Endometrial microvascular endothelial cells (primary cell): ENCODE results near the gene CASZ1. TPM values are rescaled to one million over a fixed set of nuclear protein-coding genes. Genes with fewer than 3 reads are reported as not detected.

ENCODE experiments used
- in situ Hi-C: cut with HindIII; loops from 2 replicates; pipeline ENCODE4 v1.10.0; 2017; ENCODE audit warnings: low sequenced_read_pairs, low pct_unique_long_range_greater_than_20kb; ENCODE audit errors: inconsistent ontology term
- total RNA-seq: library from RNA; depleted of rRNA; stranded (reverse); fragments of >200 nt; gene quantifications from one replicate; pipeline ENCODE4 v1.2.3, GENCODE V29; 2015; ENCODE audit errors: inconsistent ontology term

Gene CASZ1
- total RNA-seq, 1 donor from 2014 or later = 8.5 TPM

DNA sequence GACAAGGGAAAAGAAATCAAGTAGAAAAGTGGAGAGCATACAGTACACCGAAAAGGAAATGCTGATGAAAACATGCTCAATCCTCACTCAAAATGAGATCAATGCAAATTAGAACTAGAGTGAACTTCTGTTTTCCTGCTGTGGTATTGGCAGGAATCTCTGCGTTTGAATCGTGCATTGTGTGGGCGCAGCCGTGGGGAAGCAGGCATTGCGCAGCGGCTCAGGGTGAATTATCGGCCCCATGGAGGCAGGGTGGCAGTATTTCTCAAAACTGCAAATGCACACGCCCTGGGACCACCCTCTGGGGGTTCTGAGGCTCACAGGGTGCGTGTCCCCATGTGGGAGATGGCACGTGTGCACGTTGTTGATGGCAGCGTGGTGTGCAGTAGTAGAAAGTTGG is 181.1 kb downstream of the CASZ1 start:
- in situ Hi-C loops = no loop called here

DNA sequence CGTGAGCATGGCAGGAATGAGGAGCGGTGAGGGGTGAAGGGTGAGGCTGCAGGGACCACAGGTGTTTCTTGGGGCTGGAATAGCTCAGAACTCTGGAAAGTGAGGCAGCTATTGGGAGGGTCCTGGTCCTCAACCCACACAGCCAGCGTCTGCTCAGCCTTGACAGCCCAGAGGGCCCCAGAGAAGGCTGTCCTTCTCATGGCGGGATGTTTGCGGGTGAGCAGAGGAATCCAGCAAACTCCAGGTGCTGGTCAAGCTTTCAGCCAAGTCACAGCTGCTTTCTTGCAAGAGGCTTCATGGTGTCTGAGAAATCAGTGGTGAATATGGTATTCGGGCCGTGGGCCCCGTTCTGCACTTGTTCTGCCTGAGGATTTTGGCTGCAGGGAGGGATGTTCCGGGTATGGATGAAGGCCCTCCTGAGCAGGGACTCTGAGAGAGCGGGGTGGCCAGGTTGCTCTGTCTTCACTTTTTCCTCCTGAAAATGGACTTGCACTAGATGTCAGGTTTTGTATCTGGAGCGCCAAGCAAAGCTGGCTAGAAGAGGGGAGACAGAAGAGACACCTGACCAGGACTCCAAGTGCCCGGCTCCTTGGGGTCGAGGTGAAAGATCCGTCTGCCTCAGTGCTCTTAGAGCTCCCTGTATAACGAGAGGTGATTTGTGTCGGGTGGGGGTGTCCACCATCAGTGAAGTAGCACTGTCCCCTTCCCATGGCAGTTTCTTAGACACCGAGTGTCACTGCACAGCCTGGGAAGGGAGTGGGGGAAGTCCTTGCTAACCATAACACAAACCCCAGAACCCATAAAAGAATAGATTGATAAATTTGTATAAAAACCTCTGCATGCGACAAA is 181.8 kb downstream of the CASZ1 start:
- in situ Hi-C loops = no loop called here

DNA sequence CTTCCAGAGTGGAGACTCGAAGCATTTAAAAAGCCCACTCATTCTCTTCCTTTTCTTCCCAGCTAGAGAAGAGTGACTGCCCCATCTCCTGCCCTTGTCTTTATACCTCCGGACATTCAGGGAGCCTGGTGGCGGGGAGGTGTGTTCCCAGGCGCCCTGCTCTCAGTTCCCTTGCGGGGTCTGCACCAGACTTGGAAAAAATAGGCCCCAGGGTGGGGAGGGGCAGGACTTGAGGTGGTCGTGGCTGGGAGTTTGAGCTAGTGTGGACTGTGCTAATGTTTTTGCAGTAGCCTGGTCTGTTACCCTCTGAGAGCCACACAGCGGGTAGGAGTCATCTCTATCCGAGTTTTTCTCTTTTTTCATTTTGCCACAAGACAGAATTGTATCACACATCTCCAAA is 182.6 kb downstream of the CASZ1 start:
- in situ Hi-C loops = no loop called here

DNA sequence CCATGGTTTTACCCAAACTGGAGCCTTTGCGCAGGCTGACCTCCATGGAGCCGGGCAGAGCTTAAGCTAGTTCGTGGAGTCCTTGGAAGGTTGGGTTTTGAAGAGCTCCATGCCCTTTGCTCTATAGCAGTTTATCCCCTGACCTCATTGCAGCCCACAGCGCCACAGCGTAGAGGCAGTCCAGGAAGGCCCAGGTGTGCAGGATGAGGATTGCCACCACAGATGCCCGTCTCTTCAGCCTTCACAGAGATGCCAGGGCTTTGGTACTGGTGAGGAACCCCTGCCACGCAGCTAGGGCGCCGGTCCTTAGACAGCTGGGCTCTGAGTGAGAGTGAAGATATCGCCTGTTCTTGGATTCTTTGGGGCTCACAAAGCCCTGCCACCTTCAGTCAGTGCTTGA is 183.1 kb downstream of the CASZ1 start:
- in situ Hi-C loops = no loop called here

DNA sequence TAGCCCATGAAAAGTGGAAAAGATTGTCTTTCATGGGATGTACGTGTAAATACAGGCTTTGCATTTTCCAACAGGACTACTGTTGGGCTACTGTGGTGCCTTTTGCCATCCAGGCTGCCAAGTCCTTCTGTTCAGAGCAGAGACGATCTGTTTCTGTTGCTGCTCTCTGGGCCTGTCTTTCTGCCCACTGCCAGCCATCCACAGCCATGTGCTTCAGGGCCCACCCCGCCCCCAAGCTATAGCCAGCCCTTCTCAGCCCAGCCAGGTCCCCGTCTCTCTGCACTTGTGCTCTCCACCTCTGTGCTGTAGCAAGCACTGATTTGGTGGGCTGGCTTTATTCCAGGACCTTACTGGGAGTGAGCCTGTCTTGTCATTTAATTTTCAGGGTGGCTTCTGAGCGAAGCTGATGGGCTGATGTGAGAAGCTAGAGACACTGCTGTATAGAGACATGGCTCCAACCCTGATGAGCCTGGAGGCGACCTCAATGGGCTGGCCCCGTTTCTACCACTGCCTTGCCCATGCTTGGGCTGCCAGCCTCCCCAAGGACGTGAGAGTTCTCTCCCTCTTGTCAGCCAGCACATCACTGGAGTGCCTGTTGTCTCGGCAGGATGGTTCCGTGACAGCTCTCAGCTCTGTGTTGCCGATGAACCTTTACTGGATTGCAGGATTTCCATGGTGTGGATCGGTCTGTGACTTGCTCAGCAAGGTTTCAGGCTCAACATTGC is 183.8 kb downstream of the CASZ1 start:
- in situ Hi-C loops = no loop called here

DNA sequence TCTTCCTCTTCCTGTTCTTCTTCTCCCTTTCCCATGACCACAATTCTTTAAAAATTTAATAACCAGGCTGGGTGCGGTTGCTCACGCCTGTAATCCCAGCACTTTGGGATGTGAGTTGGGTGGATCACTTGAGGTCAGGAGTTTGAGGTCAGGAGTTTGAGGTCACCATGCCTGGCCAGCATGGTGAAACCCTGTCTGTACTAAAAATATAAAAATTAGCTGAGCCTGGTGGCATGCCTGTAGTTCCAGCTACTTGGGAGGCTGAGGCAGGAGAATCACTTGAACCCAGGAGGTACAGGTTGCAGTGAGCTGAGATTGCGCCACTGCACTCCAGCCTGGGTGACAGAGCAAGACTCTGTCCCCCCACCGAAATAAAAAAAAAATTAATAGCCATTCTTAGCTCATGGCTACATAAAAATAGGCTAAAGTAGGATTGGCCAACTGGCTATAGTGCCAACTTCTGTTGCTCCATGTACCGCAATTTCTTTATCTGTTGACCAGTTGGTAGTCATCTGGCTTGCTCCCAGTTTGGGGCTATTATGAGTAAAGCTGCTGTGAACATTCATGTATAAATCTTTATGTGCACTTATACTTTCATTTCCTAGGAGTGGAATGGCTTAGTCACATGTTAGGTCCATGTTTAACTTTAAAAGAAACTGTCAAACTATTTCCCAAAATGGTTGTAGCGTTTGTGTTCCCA is 185.4 kb downstream of the CASZ1 start:
- in situ Hi-C loops = no loop called here

DNA sequence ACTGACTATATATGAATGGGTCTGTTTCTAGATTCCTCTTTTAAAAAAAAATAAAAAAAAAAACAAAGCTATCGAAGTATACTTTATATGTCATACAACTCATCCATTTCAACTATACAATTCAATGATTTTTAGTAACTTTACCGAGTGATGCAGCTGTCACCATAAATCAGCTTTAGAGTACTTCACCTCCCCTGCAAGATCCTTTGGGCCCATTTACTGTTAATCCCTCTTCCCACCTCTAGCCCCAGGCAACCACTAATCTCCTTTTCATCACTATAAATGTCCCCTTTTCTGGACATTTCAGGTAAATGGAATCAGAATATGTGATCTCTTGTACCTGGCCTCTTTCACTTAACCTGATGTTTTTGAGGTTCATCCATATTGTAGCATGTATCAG is 187.8 kb downstream of the CASZ1 start:
- in situ Hi-C loops = no loop called here

DNA sequence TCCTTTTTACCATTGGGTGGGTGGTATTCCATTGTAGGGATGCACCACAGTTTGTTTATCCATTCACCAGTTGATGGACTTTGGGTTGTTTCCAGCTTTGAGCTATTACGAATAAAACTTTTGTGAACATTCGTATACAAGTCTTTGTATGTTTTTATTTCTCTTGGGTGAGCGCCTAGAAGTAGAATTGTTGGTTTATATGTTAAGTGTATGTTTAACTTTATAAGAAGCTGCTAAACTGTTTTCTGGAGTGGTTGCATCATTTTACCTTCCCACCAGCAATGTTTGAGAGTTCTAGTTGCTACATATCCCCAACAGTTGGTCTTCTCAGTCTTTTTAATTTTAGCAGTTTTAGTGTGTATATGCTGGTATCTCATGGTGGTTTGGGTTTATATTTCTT is 189.2 kb downstream of the CASZ1 start:
- in situ Hi-C loops = no loop called here

DNA sequence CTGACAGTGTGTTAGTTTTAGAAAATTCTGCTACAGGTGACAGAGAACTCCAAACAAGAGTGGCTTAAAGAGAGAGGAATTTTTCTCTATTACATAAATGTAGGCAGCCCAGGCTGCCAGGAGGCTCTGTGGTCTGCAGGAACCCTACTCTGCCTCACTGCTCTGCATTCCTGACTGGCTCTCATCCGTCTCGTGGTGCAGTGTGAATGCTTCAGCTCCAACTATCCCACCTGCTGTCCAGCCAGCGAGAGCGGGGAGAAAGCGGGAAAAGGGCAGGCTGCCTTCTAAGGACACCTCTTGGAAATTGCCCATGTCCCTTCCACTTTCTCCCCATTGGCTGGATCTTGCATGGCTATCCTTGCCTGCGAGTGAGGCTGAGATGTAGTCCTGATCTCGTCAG is 190.4 kb downstream of the CASZ1 start:
- in situ Hi-C loops = no loop called here

DNA sequence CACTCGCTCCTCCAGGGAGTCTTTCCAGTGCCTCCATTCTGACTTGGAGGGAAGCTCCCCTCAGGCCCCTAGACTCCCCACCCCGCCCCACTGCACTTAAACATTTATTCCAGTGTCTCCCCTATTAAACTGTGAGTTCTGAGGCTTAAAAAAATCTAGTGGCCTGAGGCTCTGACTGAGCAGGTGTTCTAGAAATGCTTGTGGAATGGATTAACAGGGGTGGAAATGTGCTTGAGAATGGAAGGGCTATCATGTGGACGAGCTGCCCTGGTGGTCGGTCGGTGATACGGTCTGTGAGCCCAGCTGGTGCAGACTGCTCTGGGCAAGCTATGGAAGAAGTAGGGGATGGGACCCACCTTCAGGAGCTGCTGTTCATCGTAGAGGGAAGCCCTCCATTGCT is 191.5 kb downstream of the CASZ1 start:
- in situ Hi-C loops = no loop called here

DNA sequence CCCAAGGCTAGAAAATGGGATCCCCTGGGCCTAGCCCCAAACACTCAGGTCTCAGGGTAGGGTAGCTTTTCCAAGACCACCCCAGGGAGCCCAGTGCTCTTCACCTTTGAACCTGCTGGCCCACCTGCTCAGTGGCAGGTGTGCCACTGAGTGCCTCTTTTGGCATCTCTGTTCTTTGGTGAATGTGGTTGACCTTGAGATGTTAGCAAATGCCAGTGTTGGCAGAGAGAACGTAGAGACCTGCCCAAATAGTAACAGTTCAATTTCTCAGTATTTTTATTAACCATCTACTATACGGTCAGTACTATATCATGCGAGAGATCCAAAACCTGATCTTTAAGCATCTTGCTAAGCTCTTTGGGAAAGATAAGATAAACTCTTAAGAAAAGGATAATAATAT is 193.5 kb downstream of the CASZ1 start:
- in situ Hi-C loops = no loop called here

DNA sequence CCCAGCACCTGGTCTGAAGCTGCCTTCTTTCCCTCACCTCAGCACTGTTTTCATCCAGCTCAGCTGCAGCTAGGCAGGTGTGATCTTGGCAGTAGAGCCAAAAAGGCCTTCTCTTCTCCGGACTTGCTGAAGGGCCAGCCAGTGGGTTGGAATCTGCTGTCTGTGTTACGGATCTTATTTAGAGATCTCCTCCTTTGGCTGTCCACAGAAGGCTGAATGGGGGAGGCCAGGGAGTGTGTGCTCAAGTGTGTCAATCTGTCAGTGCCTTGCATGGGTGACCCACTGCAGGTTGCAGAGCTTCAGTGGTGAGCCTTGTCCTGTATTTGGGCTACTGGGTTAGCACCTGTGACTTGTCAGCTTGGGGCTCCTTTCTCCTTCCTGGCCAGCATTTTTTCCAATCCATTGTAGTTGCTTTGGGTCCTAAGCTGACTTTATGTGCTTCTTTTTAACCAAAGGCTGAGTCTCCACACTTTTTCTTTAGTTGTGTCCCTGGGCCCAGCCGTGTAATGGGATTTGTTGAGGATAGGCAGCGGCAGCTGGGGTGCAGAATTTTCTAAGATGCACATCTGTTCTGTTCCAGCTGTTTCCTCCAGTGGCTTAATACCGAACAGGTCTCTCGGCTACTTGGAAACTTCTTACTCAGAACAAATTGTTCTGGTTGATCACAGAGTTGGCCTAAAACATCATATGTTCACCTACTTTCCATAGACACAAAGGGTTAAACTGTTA is 194.9 kb downstream of the CASZ1 start:
- in situ Hi-C loops = no loop called here

DNA sequence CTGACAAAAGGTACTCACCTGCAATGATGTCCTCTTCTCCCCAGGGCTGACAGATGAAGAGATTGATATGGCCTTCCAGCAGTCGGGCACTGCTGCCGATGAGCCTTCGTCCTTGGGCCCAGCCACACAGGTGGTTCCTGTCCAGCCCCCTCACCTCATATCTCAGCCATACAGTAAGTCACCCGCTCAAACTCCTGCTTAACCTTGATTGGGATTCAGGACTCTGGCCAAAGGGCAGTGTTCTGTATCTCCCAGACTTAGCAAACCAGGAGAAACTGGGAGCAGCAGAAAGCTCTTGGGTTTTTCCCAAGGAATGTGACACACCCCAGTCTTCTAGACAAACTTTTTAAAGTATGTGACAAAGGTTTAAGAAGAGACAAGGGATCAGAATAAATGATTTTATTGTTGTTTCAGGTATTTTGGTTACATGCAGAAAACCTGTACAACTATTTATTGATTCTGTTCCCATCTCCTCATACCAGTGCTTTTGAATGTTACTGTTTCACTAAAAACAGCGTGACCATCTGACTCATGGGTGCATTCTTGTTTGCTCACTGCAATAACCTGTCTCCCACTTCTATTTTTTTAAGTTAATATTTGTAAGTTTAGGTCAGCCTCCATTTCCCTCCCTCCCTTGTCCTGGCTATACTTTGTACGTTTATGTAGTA is 197.1 kb downstream of the CASZ1 start:
- in situ Hi-C loops = no loop called here

DNA sequence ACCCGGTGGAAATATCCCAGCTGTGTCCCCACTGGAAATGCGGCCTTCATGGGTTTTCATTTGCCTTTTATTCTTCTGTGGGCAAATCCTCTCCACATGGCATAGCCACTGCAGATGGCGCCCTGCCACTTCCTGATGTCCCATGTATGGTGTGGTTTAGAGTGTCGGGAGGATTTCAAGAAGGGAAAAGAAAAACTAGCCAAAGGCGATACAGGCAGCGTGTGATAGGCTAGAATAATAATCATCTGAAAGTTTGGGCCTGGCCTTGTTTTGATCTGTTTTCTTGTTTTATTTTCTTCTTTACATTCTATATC is 198.1 kb downstream of the CASZ1 start:
- in situ Hi-C loops = no loop called here

DNA sequence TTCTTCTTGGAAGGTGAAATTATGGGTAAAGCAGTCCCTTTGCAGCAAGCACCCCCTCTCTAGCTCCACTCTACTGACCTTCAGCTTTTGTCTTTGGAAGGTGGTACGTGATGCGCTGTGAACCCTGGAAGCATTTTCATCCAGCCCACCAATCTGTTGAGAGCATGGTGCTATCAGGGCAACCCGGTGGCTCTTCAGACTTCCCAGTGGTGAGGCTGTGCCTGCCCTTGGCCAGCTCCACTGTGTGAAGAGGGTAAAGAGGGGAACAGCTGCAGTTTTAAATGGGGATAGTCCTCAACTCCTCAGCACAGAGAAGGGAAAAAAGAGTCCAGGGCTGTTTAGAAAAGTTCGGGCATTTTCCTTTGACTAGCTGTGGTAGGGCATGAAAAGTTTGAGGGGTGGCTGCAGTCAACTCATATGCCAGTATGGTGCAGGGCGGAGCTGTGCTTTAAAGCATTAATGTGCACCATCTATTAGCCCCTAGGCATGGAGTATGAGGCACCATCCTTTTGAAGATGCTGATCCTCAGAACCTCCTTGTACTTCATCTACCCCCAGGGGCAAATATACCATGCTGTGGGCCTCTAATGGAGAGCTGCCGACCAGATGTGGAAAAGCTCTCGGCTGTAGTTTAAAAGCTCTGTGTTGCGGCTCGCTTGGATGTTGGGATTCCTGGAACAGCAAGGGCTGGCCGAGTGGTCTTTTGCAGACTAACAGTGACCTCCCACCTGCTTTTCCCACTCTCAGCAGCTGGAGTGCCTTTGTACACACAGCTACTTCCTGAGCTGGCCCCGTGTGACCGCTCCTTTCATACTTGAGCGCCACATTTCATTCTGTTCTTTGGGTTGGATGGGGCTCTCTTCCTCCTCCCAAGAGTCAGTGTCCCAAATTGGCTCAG is 198.7 kb downstream of the CASZ1 start:
- in situ Hi-C loops = no loop called here

DNA sequence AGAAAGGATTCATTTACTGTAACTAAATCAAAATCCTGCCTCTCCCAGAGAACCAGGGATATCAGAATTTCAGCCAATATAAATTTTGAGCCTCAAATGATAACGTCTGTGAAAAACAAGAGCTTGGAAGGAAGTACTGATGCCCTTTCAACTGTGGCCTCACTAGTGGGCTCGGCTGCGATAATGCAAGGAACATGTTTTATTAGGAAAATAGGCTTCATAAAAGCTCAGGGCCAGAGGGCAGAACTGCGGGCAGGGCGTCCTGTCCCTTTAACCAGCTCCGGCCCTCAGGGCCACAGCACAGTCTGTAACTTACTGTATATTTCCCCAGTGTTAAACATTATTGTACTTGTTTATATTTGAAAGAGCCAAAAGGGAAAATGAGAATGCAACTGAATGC is 199.7 kb downstream of the CASZ1 start:
- in situ Hi-C loops = no loop called here

DNA sequence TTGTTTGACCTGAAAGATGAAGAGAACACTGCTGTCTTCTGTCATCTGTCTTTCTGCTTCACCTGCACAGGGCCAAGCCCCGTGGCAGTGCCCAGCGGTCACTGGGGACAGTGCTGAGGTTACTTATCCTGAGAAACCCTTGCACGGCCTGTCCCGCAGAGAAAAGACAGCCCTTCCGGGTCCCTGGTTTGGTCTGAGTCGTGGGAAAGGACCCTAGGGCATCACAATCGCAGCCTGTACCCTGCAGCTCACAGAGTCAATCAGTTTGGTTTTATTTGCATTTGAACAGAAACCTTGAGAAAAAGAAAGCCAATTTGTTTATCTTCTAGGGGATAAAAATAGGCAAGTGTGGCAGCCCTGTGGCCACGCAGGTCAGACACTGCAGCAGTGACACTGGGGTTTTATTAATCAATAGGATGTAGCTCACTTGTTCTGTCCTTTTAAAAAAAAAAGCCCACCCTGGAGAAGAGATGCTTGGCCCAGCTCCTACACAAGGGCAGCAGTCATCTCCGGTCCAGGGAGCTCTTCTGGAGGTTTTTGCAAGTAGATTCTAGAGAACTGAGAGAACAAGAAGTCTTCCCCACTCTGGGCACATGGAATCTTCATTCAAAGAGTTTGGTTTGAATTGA is 201.7 kb downstream of the CASZ1 start:
- in situ Hi-C loops = no loop called here

DNA sequence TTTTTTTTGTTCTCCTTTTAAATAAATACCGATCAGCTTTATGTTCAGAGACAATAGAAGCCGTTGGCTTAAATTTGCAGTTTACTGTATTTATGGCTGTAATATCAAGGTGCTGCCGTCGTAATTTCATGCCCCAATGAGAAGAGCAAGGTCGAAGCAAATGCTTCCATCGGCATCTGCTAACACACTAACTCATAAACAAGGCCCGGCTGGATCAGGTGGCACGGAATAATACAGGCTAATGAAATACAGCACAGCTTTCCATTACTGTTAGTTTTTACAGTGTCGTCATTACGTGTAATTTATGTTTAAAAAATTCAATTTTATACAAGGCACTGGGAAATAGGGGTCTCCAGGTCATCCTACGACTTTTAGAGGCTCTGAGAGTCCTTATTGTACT is 202.7 kb downstream of the CASZ1 start:
- in situ Hi-C loops = no loop called here
